Measurements from ENCODE around the gene FGFRL1.
A peak's percentile ranks its signal among the peaks of the same experiment; 100 is the strongest.

FGFRL1 gene

GRCh38 chr4:1011022-1011665 is at the start of gene FGFRL1:
TSS of gene FGFRL1 (plus strand) at chr4:1011626. CDS start at chr4:1012486, 860 bp downstream.
- peak within 1 kb of the TSS; percentile 61 for H3K4me3 ChIP-seq (ENCODE audit: low read depth, low read length)
- no peak within 1 kb of the TSS for H3K9ac ChIP-seq (ENCODE audit: low read depth, low read length)
- H3K36me3 ChIP-seq (ENCODE audit: control insufficient read depth, insufficient read depth, low read length), result no peaks in the 10 kb centered on the region
- H3K9me3 ChIP-seq (ENCODE audit: control insufficient read depth, insufficient read depth, low read length), result no peaks in the 10 kb centered on the region
- peaks cover 11% of the 10 kb centered on the region; the same call in 1 of the 2 replicates for H3K4me1 ChIP-seq (ENCODE audit: control insufficient read depth, insufficient read depth, low read length)
- peaks cover 50% of the 10 kb centered on the region for H3K27me3 ChIP-seq (ENCODE audit: control insufficient read depth, insufficient read depth, low read length)
- no peak within 1 kb of the TSS for H3K27ac ChIP-seq (ENCODE audit: low read depth, low read length)

- Histone ChIP-seq H3K27me3 (ENCODE audit: control insufficient read depth, insufficient read depth, low read length) (peaks cover 3% of the 10 kb centered on the region; the same call in 1 of the 2 replicates), H3K9me3 (ENCODE audit: control insufficient read depth, insufficient read depth, low read length) (no peaks in the 10 kb centered on the region), H3K4me3 (ENCODE audit: low read depth, low read length) (no peak overlapping the region), H3K4me1 (ENCODE audit: control insufficient read depth, insufficient read depth, low read length) (no peaks in the 10 kb centered on the region), H3K9ac (ENCODE audit: low read depth, low read length) (no peak overlapping the region), H3K36me3 (ENCODE audit: control insufficient read depth, insufficient read depth, low read length) (peaks cover 3% of the 10 kb centered on the region; the same call in 1 of the 2 replicates), H3K27ac (ENCODE audit: low read depth, low read length) (no peak overlapping the region)
Measured at GRCh38 chr4:962231-963208, 48.9 kb upstream of the FGFRL1 start.

GRCh38 chr4:963276-964225 is 47.9 kb upstream of the FGFRL1 start:
- Histone ChIP-seq H3K9me3 (ENCODE audit: control insufficient read depth, insufficient read depth, low read length) (no peaks in the 10 kb centered on the region), H3K4me1 (ENCODE audit: control insufficient read depth, insufficient read depth, low read length) (no peaks in the 10 kb centered on the region; the same call in 1 of the 2 replicates), H3K36me3 (ENCODE audit: control insufficient read depth, insufficient read depth, low read length) (peaks cover 3% of the 10 kb centered on the region; the same call in 1 of the 2 replicates), H3K27me3 (ENCODE audit: control insufficient read depth, insufficient read depth, low read length) (peaks cover 12% of the 10 kb centered on the region; the same call in 1 of the 2 replicates), H3K9ac (ENCODE audit: low read depth, low read length) (no peak overlapping the region), H3K4me3 (ENCODE audit: low read depth, low read length) (no peak overlapping the region), H3K27ac (ENCODE audit: low read depth, low read length) (no peak overlapping the region)

- peaks cover 3% of the 10 kb centered on the region; the same call in 1 of the 2 replicates for H3K36me3 ChIP-seq (ENCODE audit: control insufficient read depth, insufficient read depth, low read length)
- peaks cover 13% of the 10 kb centered on the region; the same call in 1 of the 2 replicates for H3K27me3 ChIP-seq (ENCODE audit: control insufficient read depth, insufficient read depth, low read length)
- H3K9me3 ChIP-seq (ENCODE audit: control insufficient read depth, insufficient read depth, low read length), result no peaks in the 10 kb centered on the region
- no peak overlapping the region for H3K27ac ChIP-seq (ENCODE audit: low read depth, low read length)
- no peak overlapping the region for H3K4me3 ChIP-seq (ENCODE audit: low read depth, low read length)
- no peaks in the 10 kb centered on the region; the same call in 1 of the 2 replicates for H3K4me1 ChIP-seq (ENCODE audit: control insufficient read depth, insufficient read depth, low read length)
- H3K9ac ChIP-seq (ENCODE audit: low read depth, low read length), result no peak overlapping the region
Measured at GRCh38 chr4:964346-965025, 46.9 kb upstream of the FGFRL1 start.

- H3K4me1 ChIP-seq (ENCODE audit: control insufficient read depth, insufficient read depth, low read length), result no peaks in the 10 kb centered on the region; the same call in 1 of the 2 replicates
- no peak overlapping the region for H3K9ac ChIP-seq (ENCODE audit: low read depth, low read length)
- H3K9me3 ChIP-seq (ENCODE audit: control insufficient read depth, insufficient read depth, low read length), result no peaks in the 10 kb centered on the region
- H3K27me3 ChIP-seq (ENCODE audit: control insufficient read depth, insufficient read depth, low read length), result peaks cover 13% of the 10 kb centered on the region; the same call in 1 of the 2 replicates
- no peak overlapping the region for H3K27ac ChIP-seq (ENCODE audit: low read depth, low read length)
- no peaks in the 10 kb centered on the region; the same call in 1 of the 2 replicates for H3K36me3 ChIP-seq (ENCODE audit: control insufficient read depth, insufficient read depth, low read length)
- H3K4me3 ChIP-seq (ENCODE audit: low read depth, low read length), result no peak overlapping the region
Measured at GRCh38 chr4:965048-965765, 46.2 kb upstream of the FGFRL1 start.

- no peak overlapping the region for H3K4me3 ChIP-seq (ENCODE audit: low read depth, low read length)
- no peaks in the 10 kb centered on the region for H3K9me3 ChIP-seq (ENCODE audit: control insufficient read depth, insufficient read depth, low read length)
Measured at GRCh38 chr4:965766-966134, 45.7 kb upstream of the FGFRL1 start.

GRCh38 chr4:966266-967112 is 44.9 kb upstream of the FGFRL1 start:
- no peaks in the 10 kb centered on the region for H3K9me3 ChIP-seq (ENCODE audit: control insufficient read depth, insufficient read depth, low read length)
- H3K4me3 ChIP-seq (ENCODE audit: low read depth, low read length), result no peak overlapping the region
- H3K36me3 ChIP-seq (ENCODE audit: control insufficient read depth, insufficient read depth, low read length), result no peaks in the 10 kb centered on the region; the same call in 1 of the 2 replicates
- H3K9ac ChIP-seq (ENCODE audit: low read depth, low read length), result no peak overlapping the region
- H3K4me1 ChIP-seq (ENCODE audit: control insufficient read depth, insufficient read depth, low read length), result no peaks in the 10 kb centered on the region; the same call in 1 of the 2 replicates
- H3K27ac ChIP-seq (ENCODE audit: low read depth, low read length), result no peak overlapping the region
- H3K27me3 ChIP-seq (ENCODE audit: control insufficient read depth, insufficient read depth, low read length), result peaks cover 13% of the 10 kb centered on the region; the same call in 1 of the 2 replicates

More at GRCh38 chr4:965766-966134, 45.7 kb upstream of the FGFRL1 start:
- no peak overlapping the region for H3K9ac ChIP-seq (ENCODE audit: low read depth, low read length)
- H3K36me3 ChIP-seq (ENCODE audit: control insufficient read depth, insufficient read depth, low read length), result no peaks in the 10 kb centered on the region; the same call in 1 of the 2 replicates
- H3K4me1 ChIP-seq (ENCODE audit: control insufficient read depth, insufficient read depth, low read length), result no peaks in the 10 kb centered on the region; the same call in 1 of the 2 replicates
- H3K27me3 ChIP-seq (ENCODE audit: control insufficient read depth, insufficient read depth, low read length), result peaks cover 13% of the 10 kb centered on the region; the same call in 1 of the 2 replicates
- no peak overlapping the region for H3K27ac ChIP-seq (ENCODE audit: low read depth, low read length)

GRCh38 chr4:967113-968104 is 44.0 kb upstream of the FGFRL1 start:
- H3K36me3 ChIP-seq (ENCODE audit: control insufficient read depth, insufficient read depth, low read length), result no peaks in the 10 kb centered on the region; the same call in 1 of the 2 replicates
- no peak overlapping the region for H3K9ac ChIP-seq (ENCODE audit: low read depth, low read length)

More at GRCh38 chr4:967113-968104, 44.0 kb upstream of the FGFRL1 start:
- peaks cover 20% of the 10 kb centered on the region for H3K27me3 ChIP-seq (ENCODE audit: control insufficient read depth, insufficient read depth, low read length)
- no peak overlapping the region for H3K27ac ChIP-seq (ENCODE audit: low read depth, low read length)
- peak overlapping the region; percentile 52 for H3K4me3 ChIP-seq (ENCODE audit: low read depth, low read length)
- no peaks in the 10 kb centered on the region for H3K9me3 ChIP-seq (ENCODE audit: control insufficient read depth, insufficient read depth, low read length)
- no peaks in the 10 kb centered on the region; the same call in 1 of the 2 replicates for H3K4me1 ChIP-seq (ENCODE audit: control insufficient read depth, insufficient read depth, low read length)
